K562 (cell line): Measurements from ENCODE around the gene ZNRD2. TPM values are rescaled to one million over a fixed set of nuclear protein-coding genes. Genes with fewer than 3 reads are reported as not detected.

Experiments used
- ASH1L ChIP-seq: fragments of 450-650 bp; IDR thresholded peaks from 2 replicates; pipeline ENCODE4 v1.6.1; 2018; ENCODE audit warnings: borderline replicate concordance, mild to moderate bottlenecking, low read depth; ENCODE audit not compliant: partially characterized antibody
- BRD9 ChIP-seq: fragments of 450-650 bp; IDR thresholded peaks from 2 replicates; pipeline ENCODE4 v1.6.1; 2018; ENCODE audit warnings: low read depth; ENCODE audit not compliant: partially characterized antibody
- CBFB ChIP-seq: sonication (generic); formaldehyde crosslinking; IDR thresholded peaks from 2 replicates; pipeline ENCODE4 v1.4.0; 2020; ENCODE audit warnings: mild to moderate bottlenecking, missing genetic modification reagents
- FOXP1 ChIP-seq: sonication (generic); formaldehyde crosslinking; IDR thresholded peaks from 2 replicates; pipeline ENCODE4 v1.8.0; 2022; ENCODE audit warnings: mild to moderate bottlenecking, missing genetic modification reagents
- FUS ChIP-seq: fragments of 200-400 bp; formaldehyde crosslinking; optimal IDR thresholded peaks from 2 replicates; pipeline ENCODE3; 2017; ENCODE audit warnings: low read depth, low read length
- HDAC2 ChIP-seq: fragments of 450-650 bp; IDR thresholded peaks from 2 replicates; pipeline ENCODE4 v1.6.1; 2016; ENCODE audit warnings: mild to moderate bottlenecking
- HDGF ChIP-seq: fragments of 450-650 bp; IDR thresholded peaks from 2 replicates; pipeline ENCODE4 v1.6.1; 2016
- HNRNPLL ChIP-seq: fragments of 200-400 bp; formaldehyde crosslinking; IDR thresholded peaks from 2 replicates; pipeline ENCODE4 v1.6.1; 2017; ENCODE audit warnings: low read length, low read depth, mild to moderate bottlenecking; ENCODE audit not compliant: poor library complexity, severe bottlenecking
- IRF2 ChIP-seq: sonication (generic); formaldehyde crosslinking; IDR thresholded peaks from 2 replicates; pipeline ENCODE4 v1.8.1; 2022; ENCODE audit warnings: mild to moderate bottlenecking, missing genetic modification reagents
- MYC ChIP-seq, 2 experiments: fragments of 250-450 bp in 1 of 2; sonication (Bioruptor Pico) in 1 of 2; IDR thresholded peaks; 2 replicates each; pipeline versions ENCODE4 v1.5.1 to v1.6.1; 2012 to 2021; ENCODE audit warnings: low read depth in 2 of 2, borderline replicate concordance in 1 of 2, improper control_type of control experiment in 1 of 2, low read length in 1 of 2, mild to moderate bottlenecking in 1 of 2, moderate library complexity in 1 of 2
- PHF8 ChIP-seq: fragments of 200-600 bp; sonication (generic); IDR thresholded peaks from 2 replicates; pipeline ENCODE4 v1.6.1; 2012; ENCODE audit warnings: mixed run types, mild to moderate bottlenecking, inconsistent platforms, low read length, moderate library complexity, borderline replicate concordance
- PURB ChIP-seq: sonication (generic); formaldehyde crosslinking; IDR thresholded peaks from 2 replicates; pipeline ENCODE4 v1.9.0; 2021; ENCODE audit warnings: low read depth, mild to moderate bottlenecking, missing genetic modification reagents
- RFX5 ChIP-seq: IDR thresholded peaks from 2 replicates; pipeline ENCODE4 v1.6.1; 2011; ENCODE audit warnings: low read depth, mild to moderate bottlenecking, improper control_type of control experiment, low read length
- SAP30 ChIP-seq: fragments of 200-600 bp; sonication (generic); IDR thresholded peaks from 2 replicates; pipeline ENCODE4 v1.6.1; 2012; ENCODE audit warnings: borderline replicate concordance, low read depth, mild to moderate bottlenecking, moderate library complexity, low read length, control low read depth, inconsistent platforms; ENCODE audit not compliant: insufficient read depth, poor library complexity, severe bottlenecking
- SIN3A ChIP-seq, 2 experiments: fragments of 150-350 bp in 1 of 2; IDR thresholded peaks; 2 replicates each; pipeline ENCODE4 v1.6.1; 2011 to 2016; ENCODE audit warnings: borderline replicate concordance in 2 of 2, low read depth in 2 of 2, low read length in 2 of 2, mild to moderate bottlenecking in 2 of 2, moderate library complexity in 2 of 2; ENCODE audit not compliant: control insufficient read depth in 1 of 2
- SP1 ChIP-seq: sonication (generic); formaldehyde crosslinking; IDR thresholded peaks from 2 replicates; pipeline ENCODE4 v1.8.1; 2022; ENCODE audit warnings: mild to moderate bottlenecking, missing genetic modification reagents
- TARDBP ChIP-seq: fragments of 450-650 bp; IDR thresholded peaks from 2 replicates; pipeline ENCODE4 v1.6.1; 2016
- ZNF165 ChIP-seq: fragments of 250-450 bp; sonication (Bioruptor Pico); IDR thresholded peaks from 2 replicates; pipeline ENCODE4 v1.4.0; 2020; ENCODE audit warnings: borderline replicate concordance
- ZNF3 ChIP-seq: fragments of 250-450 bp; sonication (Bioruptor Pico); IDR thresholded peaks from 2 replicates; pipeline ENCODE4 v1.5.0; 2021; ENCODE audit warnings: mild to moderate bottlenecking, moderate library complexity
- ZNF347 ChIP-seq: fragments of 450-650 bp; formaldehyde crosslinking; IDR thresholded peaks from 2 replicates; pipeline ENCODE4 v1.4.0; 2020; ENCODE audit warnings: low read depth, mild to moderate bottlenecking, moderate library complexity
- ZNF785 ChIP-seq: fragments of 250-450 bp; sonication (Bioruptor Pico); IDR thresholded peaks from 2 replicates; pipeline ENCODE4 v1.4.0; 2020; ENCODE audit warnings: mild to moderate bottlenecking
- polyA plus RNA-seq, 8 experiments: library from polyadenylated mRNA; depleted of rRNA in 4 of 8; stranded (reverse) in 5 of 8; unstranded in 3 of 8; fragments of >200 nt; fragmentation: Nextera tagmentation in 2 of 8; fragmentation: Illumina TruSeq in 1 of 8; extraction: Ambion mirVana in 2 of 8; extraction: Trizol in 1 of 8; gene quantifications; 2 replicates each; pipeline versions ENCODE4 v1.2.1 to v1.2.3, GENCODE V29; 2011 to 2014; ENCODE audit warnings: inconsistent platforms in 1 of 8, missing spikeins in 1 of 8
- total RNA-seq, 7 experiments: library from RNA; depleted of rRNA in 6 of 7; stranded (reverse); fragments of >200 nt in 6 of 7; fragmentation: Illumina TruSeq in 2 of 7; extraction: Trizol in 2 of 7; gene quantifications; 2 replicates each; pipeline versions ENCODE4 v1.2.1 to v1.2.3, GENCODE V29; 2011 to 2021; ENCODE audit warnings: low replicate concordance in 1 of 7
- TF ChIP-seq, protein P1 (sequence below): sonication (generic); formaldehyde crosslinking; IDR thresholded peaks from 2 replicates; pipeline ENCODE4 v1.8.1; 2022; ENCODE audit warnings: missing genetic modification reagents
- TF ChIP-seq, protein P2 (sequence below): sonication (generic); formaldehyde crosslinking; IDR thresholded peaks from 2 replicates; pipeline ENCODE4 v1.8.0; 2022; ENCODE audit warnings: missing genetic modification reagents, mild to moderate bottlenecking, moderate library complexity, borderline replicate concordance
- TF ChIP-seq, protein P3 (sequence below): fragments of 450-650 bp; formaldehyde crosslinking; IDR thresholded peaks from 2 replicates; pipeline ENCODE4 v1.4.0; 2020; ENCODE audit warnings: mild to moderate bottlenecking, moderate library complexity
- TF ChIP-seq, protein P4 (sequence below): sonication (generic); formaldehyde crosslinking; IDR thresholded peaks from 2 replicates; pipeline ENCODE4 v1.8.0; 2023; ENCODE audit warnings: mild to moderate bottlenecking, missing genetic modification reagents

The ZNRD2 gene
- total and polyA plus RNA-seq, 9 of the 15 experiments (the other 6 are each of a cell fraction or from before 2014, with no cell fraction given), result 13.4 to 129 (median 60.4) TPM

DNA sequence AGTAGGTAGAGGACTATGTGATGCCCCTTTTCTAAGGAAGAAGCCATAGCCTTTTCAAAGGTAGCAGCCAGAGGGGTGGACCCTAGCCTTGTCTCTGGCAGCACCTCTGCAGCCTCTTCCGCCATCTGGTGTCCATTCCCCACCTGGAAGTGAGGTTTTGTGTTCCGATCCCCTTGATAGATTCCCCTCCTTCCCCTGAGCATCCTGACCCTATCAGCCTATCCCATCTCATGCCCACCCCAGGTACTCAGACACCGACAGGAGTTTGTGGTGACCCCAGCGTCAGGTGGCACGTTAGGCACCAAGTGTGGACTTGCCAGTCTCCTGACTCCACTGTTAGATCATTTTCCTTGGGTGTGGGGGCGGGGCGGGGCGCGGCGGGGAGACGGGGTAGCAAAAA, 1.7 kb downstream of the ZNRD2 start (continued):
- TF ChIP-seq, protein P1, sequence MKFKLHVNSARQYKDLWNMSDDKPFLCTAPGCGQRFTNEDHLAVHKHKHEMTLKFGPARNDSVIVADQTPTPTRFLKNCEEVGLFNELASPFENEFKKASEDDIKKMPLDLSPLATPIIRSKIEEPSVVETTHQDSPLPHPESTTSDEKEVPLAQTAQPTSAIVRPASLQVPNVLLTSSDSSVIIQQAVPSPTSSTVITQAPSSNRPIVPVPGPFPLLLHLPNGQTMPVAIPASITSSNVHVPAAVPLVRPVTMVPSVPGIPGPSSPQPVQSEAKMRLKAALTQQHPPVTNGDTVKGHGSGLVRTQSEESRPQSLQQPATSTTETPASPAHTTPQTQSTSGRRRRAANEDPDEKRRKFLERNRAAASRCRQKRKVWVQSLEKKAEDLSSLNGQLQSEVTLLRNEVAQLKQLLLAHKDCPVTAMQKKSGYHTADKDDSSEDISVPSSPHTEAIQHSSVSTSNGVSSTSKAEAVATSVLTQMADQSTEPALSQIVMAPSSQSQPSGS, result no peak
- no peak for TF ChIP-seq ASH1L
- TF ChIP-seq RFX5, result no peak
- TF ChIP-seq ZNF347 (CRISPR knock-in tag), result no peak
- TF ChIP-seq, protein P2, sequence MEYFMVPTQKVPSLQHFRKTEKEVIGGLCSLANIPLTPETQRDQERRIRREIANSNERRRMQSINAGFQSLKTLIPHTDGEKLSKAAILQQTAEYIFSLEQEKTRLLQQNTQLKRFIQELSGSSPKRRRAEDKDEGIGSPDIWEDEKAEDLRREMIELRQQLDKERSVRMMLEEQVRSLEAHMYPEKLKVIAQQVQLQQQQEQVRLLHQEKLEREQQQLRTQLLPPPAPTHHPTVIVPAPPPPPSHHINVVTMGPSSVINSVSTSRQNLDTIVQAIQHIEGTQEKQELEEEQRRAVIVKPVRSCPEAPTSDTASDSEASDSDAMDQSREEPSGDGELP (CRISPR knock-in tag), result no peak; the same call in none of the 2 replicates
- TF ChIP-seq ZNF3, result no peak
- no peak for TF ChIP-seq PHF8
- no peak for TF ChIP-seq HDAC2
- no peak for TF ChIP-seq PURB (CRISPR knock-in tag)
- TF ChIP-seq CBFB (CRISPR knock-in tag), result no peak
- TF ChIP-seq HNRNPLL, result no peak
- TF ChIP-seq IRF2 (CRISPR knock-in tag), result no peak
- no peak for TF ChIP-seq FOXP1
- peak; percentile 36; the same call in 1 of the 2 replicates for TF ChIP-seq SP1 (CRISPR knock-in tag)
- no peak for TF ChIP-seq FUS
- 0 out of 2 replicates have a peak, but pooled peaks have one; percentile 31 for TF ChIP-seq HDGF
- TF ChIP-seq, protein P3, sequence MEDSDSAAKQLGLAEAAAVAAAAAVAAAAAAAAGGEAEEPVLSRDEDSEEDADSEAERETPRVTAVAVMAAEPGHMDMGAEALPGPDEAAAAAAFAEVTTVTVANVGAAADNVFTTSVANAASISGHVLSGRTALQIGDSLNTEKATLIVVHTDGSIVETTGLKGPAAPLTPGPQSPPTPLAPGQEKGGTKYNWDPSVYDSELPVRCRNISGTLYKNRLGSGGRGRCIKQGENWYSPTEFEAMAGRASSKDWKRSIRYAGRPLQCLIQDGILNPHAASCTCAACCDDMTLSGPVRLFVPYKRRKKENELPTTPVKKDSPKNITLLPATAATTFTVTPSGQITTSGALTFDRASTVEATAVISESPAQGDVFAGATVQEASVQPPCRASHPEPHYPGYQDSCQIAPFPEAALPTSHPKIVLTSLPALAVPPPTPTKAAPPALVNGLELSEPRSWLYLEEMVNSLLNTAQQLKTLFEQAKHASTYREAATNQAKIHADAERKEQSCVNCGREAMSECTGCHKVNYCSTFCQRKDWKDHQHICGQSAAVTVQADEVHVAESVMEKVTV (CRISPR knock-in tag), result peak; percentile 68
- no peak for TF ChIP-seq BRD9
- no peak for TF ChIP-seq TARDBP
- TF ChIP-seq, protein P4, sequence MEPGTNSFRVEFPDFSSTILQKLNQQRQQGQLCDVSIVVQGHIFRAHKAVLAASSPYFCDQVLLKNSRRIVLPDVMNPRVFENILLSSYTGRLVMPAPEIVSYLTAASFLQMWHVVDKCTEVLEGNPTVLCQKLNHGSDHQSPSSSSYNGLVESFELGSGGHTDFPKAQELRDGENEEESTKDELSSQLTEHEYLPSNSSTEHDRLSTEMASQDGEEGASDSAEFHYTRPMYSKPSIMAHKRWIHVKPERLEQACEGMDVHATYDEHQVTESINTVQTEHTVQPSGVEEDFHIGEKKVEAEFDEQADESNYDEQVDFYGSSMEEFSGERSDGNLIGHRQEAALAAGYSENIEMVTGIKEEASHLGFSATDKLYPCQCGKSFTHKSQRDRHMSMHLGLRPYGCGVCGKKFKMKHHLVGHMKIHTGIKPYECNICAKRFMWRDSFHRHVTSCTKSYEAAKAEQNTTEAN (CRISPR knock-in tag), result no peak
- peak in 1 of 2 experiments; percentile 48; a peak in 2 of 4 replicates for TF ChIP-seq SIN3A (IDR thresholded peaks at IDR 0.05; ENCODE audit: borderline replicate concordance in 2 of 2, control insufficient read depth in 1 of 2, low read depth in 2 of 2, low read length in 2 of 2)
- TF ChIP-seq ZNF785 (CRISPR knock-in tag), result no peak
- TF ChIP-seq ZNF165 (CRISPR knock-in tag), result no peak
- TF ChIP-seq SAP30, result no peak
- TF ChIP-seq MYC (IDR thresholded peaks at IDR 0.05; ENCODE audit: low read depth, low read length), result no peak
- no peak for TF ChIP-seq MYC (CRISPR knock-in tag; IDR thresholded peaks at IDR 0.05; ENCODE audit: borderline replicate concordance, low read depth)
